OCI-LY7 (cell line): ENCODE measurements around the gene PLCL1.

Experiments used
- CTCF ChIP-seq: fragments of 200-600 bp; sonication (generic); conservative IDR thresholded peaks from 2 replicates; pipeline ENCODE4 v1.5.1; 2014; ENCODE audit warnings: mild to moderate bottlenecking, antibody characterized with exemption, low read length, moderate library complexity, mixed read lengths
- EZH2phosphoT487 ChIP-seq: fragments of 200-600 bp; sonication (generic); IDR thresholded peaks from 2 replicates; pipeline ENCODE4 v1.6.1; 2018; ENCODE audit warnings: low read depth, borderline replicate concordance, mild to moderate bottlenecking, mixed run types, antibody characterized with exemption, low read length, moderate library complexity, mixed read lengths

- TF ChIP-seq CTCF (no peak), EZH2phosphoT487 (no peak)
Measured at GRCh38 chr2:197920592-197921201, 116.3 kb downstream of the PLCL1 start.
